Activated naive CD8-positive, alpha-beta T cell treated with anti-CD3 and anti-CD28 coated beads for 36 hours (primary cell): Measurements from ENCODE around the gene NTM. TPM values are rescaled to one million over a fixed set of nuclear protein-coding genes. Genes with fewer than 3 reads are reported as not detected.

Experiments used
- DNase-seq: peaks from one replicate; pipeline ENCODE4 v3.0.0; 2021
- H3K27ac Mint-ChIP-seq: one replicate; pipeline ENCODE4 v1.8.0; 2022; ENCODE audit warnings: mild to moderate bottlenecking, moderate library complexity, mixed read lengths
- H3K27me3 Mint-ChIP-seq: one replicate; pipeline ENCODE4 v1.8.0; 2022; ENCODE audit warnings: mild to moderate bottlenecking, mixed read lengths
- H3K36me3 Mint-ChIP-seq: one replicate; pipeline ENCODE4 v1.8.0; 2021; ENCODE audit warnings: mild to moderate bottlenecking, mixed read lengths
- H3K4me1 Mint-ChIP-seq: one replicate; pipeline ENCODE4 v1.8.0; 2021; ENCODE audit warnings: mixed read lengths
- H3K4me3 Mint-ChIP-seq: one replicate; pipeline ENCODE4 v1.8.0; 2022; ENCODE audit warnings: mild to moderate bottlenecking, moderate library complexity, mixed read lengths
- H3K9me3 Mint-ChIP-seq: one replicate; pipeline ENCODE4 v1.8.0; 2022; ENCODE audit warnings: mixed read lengths
- total RNA-seq, 2 experiments: library from RNA; stranded (reverse); gene quantifications; one replicate each; pipeline ENCODE4 v1.2.3, GENCODE V29; 2021

The NTM gene
- total RNA-seq, 2 experiments from 2014 or later, result not detected

- no peaks in the 10 kb centered on the region for H3K4me1 Mint-ChIP-seq
- no peaks in the 10 kb centered on the region for H3K9me3 Mint-ChIP-seq
- DNase-seq, result no peak
- no peak overlapping the region for H3K27ac Mint-ChIP-seq
- H3K27me3 Mint-ChIP-seq, result no peaks in the 10 kb centered on the region
- H3K4me3 Mint-ChIP-seq, result no peak overlapping the region
- no peaks in the 10 kb centered on the region for H3K36me3 Mint-ChIP-seq
These were observed 141.4 kb downstream of the NTM start for GRCh38 chr11:131511794-131512193.

GRCh38 chr11:131512228-131512627, 141.8 kb downstream of the NTM start:
- Mint-ChIP-seq H3K36me3 (no peaks in the 10 kb centered on the region), H3K27ac (no peak overlapping the region), H3K9me3 (no peaks in the 10 kb centered on the region), H3K4me1 (no peaks in the 10 kb centered on the region), H3K4me3 (no peak overlapping the region), H3K27me3 (no peaks in the 10 kb centered on the region)
- no peak for DNase-seq

- Mint-ChIP-seq H3K27ac (no peak overlapping the region), H3K4me1 (no peaks in the 10 kb centered on the region), H3K27me3 (no peaks in the 10 kb centered on the region), H3K4me3 (no peak overlapping the region), H3K36me3 (no peaks in the 10 kb centered on the region), H3K9me3 (no peaks in the 10 kb centered on the region)
- no peak for DNase-seq
These were observed 143.6 kb downstream of the NTM start for GRCh38 chr11:131514062-131514461.

GRCh38 chr11:131518305-131518838, 148.0 kb downstream of the NTM start:
- Mint-ChIP-seq H3K9me3 (peaks cover 1% of the 10 kb centered on the region), H3K36me3 (no peaks in the 10 kb centered on the region), H3K27me3 (no peaks in the 10 kb centered on the region)

GRCh38 chr11:131522851-131523250, 152.4 kb downstream of the NTM start:
- no peaks in the 10 kb centered on the region for H3K4me1 Mint-ChIP-seq
- no peak for DNase-seq
- no peak overlapping the region for H3K27ac Mint-ChIP-seq
- H3K36me3 Mint-ChIP-seq, result no peaks in the 10 kb centered on the region
- no peaks in the 10 kb centered on the region for H3K27me3 Mint-ChIP-seq
- peaks cover 1% of the 10 kb centered on the region for H3K9me3 Mint-ChIP-seq
- H3K4me3 Mint-ChIP-seq, result no peak overlapping the region

More at GRCh38 chr11:131518305-131518838, 148.0 kb downstream of the NTM start:
- Mint-ChIP-seq H3K27ac (no peak overlapping the region), H3K4me3 (no peak overlapping the region), H3K4me1 (no peaks in the 10 kb centered on the region)
- DNase-seq, result no peak

GRCh38 chr11:131530407-131530806, 160.0 kb downstream of the NTM start:
- no peaks in the 10 kb centered on the region for H3K4me1 Mint-ChIP-seq
- peaks cover 3% of the 10 kb centered on the region for H3K27me3 Mint-ChIP-seq
- H3K9me3 Mint-ChIP-seq, result no peaks in the 10 kb centered on the region
- H3K36me3 Mint-ChIP-seq, result no peaks in the 10 kb centered on the region
- H3K27ac Mint-ChIP-seq, result no peak overlapping the region
- H3K4me3 Mint-ChIP-seq, result no peak overlapping the region
- no peak for DNase-seq

- Mint-ChIP-seq H3K36me3 (no peaks in the 10 kb centered on the region), H3K27ac (no peak overlapping the region), H3K27me3 (peaks cover 3% of the 10 kb centered on the region), H3K4me3 (no peak overlapping the region), H3K4me1 (no peaks in the 10 kb centered on the region), H3K9me3 (no peaks in the 10 kb centered on the region)
- DNase-seq, result no peak
These were observed 162.7 kb downstream of the NTM start for GRCh38 chr11:131533149-131533548.

- Mint-ChIP-seq H3K27ac (no peak overlapping the region), H3K4me3 (no peak overlapping the region), H3K9me3 (no peaks in the 10 kb centered on the region), H3K36me3 (no peaks in the 10 kb centered on the region), H3K27me3 (no peaks in the 10 kb centered on the region), H3K4me1 (no peaks in the 10 kb centered on the region)
- no peak for DNase-seq
These were observed 163.6 kb downstream of the NTM start for GRCh38 chr11:131533998-131534397.

- no peaks in the 10 kb centered on the region for H3K27me3 Mint-ChIP-seq
- no peaks in the 10 kb centered on the region for H3K36me3 Mint-ChIP-seq
- H3K4me3 Mint-ChIP-seq, result no peak overlapping the region
- no peak overlapping the region for H3K27ac Mint-ChIP-seq
- DNase-seq, result no peak
- no peaks in the 10 kb centered on the region for H3K4me1 Mint-ChIP-seq
- no peaks in the 10 kb centered on the region for H3K9me3 Mint-ChIP-seq
These were observed 164.2 kb downstream of the NTM start for GRCh38 chr11:131534611-131535010.

- DNase-seq, result no peak
- Mint-ChIP-seq H3K9me3 (no peaks in the 10 kb centered on the region), H3K4me1 (no peaks in the 10 kb centered on the region), H3K36me3 (no peaks in the 10 kb centered on the region), H3K4me3 (no peak overlapping the region), H3K27me3 (no peaks in the 10 kb centered on the region), H3K27ac (no peak overlapping the region)
These were observed 165.7 kb downstream of the NTM start for GRCh38 chr11:131536159-131536558.

- H3K4me1 Mint-ChIP-seq, result no peaks in the 10 kb centered on the region
- H3K36me3 Mint-ChIP-seq, result no peaks in the 10 kb centered on the region
- H3K4me3 Mint-ChIP-seq, result no peak overlapping the region
- H3K9me3 Mint-ChIP-seq, result no peaks in the 10 kb centered on the region
- no peak overlapping the region for H3K27ac Mint-ChIP-seq
- no peak for DNase-seq
- no peaks in the 10 kb centered on the region for H3K27me3 Mint-ChIP-seq
These were observed 166.8 kb downstream of the NTM start for GRCh38 chr11:131537196-131537595.

GRCh38 chr11:131537748-131538147, 167.3 kb downstream of the NTM start:
- H3K4me3 Mint-ChIP-seq, result no peak overlapping the region
- no peaks in the 10 kb centered on the region for H3K27me3 Mint-ChIP-seq
- no peaks in the 10 kb centered on the region for H3K4me1 Mint-ChIP-seq
- no peak for DNase-seq
- H3K9me3 Mint-ChIP-seq, result no peaks in the 10 kb centered on the region
- H3K27ac Mint-ChIP-seq, result no peak overlapping the region
- H3K36me3 Mint-ChIP-seq, result no peaks in the 10 kb centered on the region

- DNase-seq, result no peak
- no peaks in the 10 kb centered on the region for H3K4me1 Mint-ChIP-seq
- H3K9me3 Mint-ChIP-seq, result no peaks in the 10 kb centered on the region
- H3K27me3 Mint-ChIP-seq, result no peaks in the 10 kb centered on the region
- no peak overlapping the region for H3K4me3 Mint-ChIP-seq
- no peak overlapping the region for H3K27ac Mint-ChIP-seq
- no peaks in the 10 kb centered on the region for H3K36me3 Mint-ChIP-seq
These were observed 167.9 kb downstream of the NTM start for GRCh38 chr11:131538322-131538721.

GRCh38 chr11:131540676-131541075, 170.3 kb downstream of the NTM start:
- no peak overlapping the region for H3K4me3 Mint-ChIP-seq

GRCh38 chr11:131543389-131544025, 173.1 kb downstream of the NTM start:
- Mint-ChIP-seq H3K27ac (no peak overlapping the region), H3K9me3 (no peaks in the 10 kb centered on the region)

More at GRCh38 chr11:131540676-131541075, 170.3 kb downstream of the NTM start:
- H3K36me3 Mint-ChIP-seq, result peaks cover 1% of the 10 kb centered on the region
- no peaks in the 10 kb centered on the region for H3K9me3 Mint-ChIP-seq
- no peaks in the 10 kb centered on the region for H3K27me3 Mint-ChIP-seq
- H3K4me1 Mint-ChIP-seq, result no peaks in the 10 kb centered on the region
- no peak for DNase-seq
- no peak overlapping the region for H3K27ac Mint-ChIP-seq

GRCh38 chr11:131544591-131544990, 174.2 kb downstream of the NTM start:
- no peak overlapping the region for H3K27ac Mint-ChIP-seq
- H3K36me3 Mint-ChIP-seq, result peaks cover 1% of the 10 kb centered on the region
- no peak for DNase-seq
- H3K4me3 Mint-ChIP-seq, result no peak overlapping the region
- H3K4me1 Mint-ChIP-seq, result no peaks in the 10 kb centered on the region
- peaks cover 11% of the 10 kb centered on the region for H3K27me3 Mint-ChIP-seq
- H3K9me3 Mint-ChIP-seq, result no peaks in the 10 kb centered on the region

More at GRCh38 chr11:131543389-131544025, 173.1 kb downstream of the NTM start:
- DNase-seq, result no peak
- peaks cover 1% of the 10 kb centered on the region for H3K36me3 Mint-ChIP-seq
- H3K4me3 Mint-ChIP-seq, result no peak overlapping the region
- H3K27me3 Mint-ChIP-seq, result peaks cover 8% of the 10 kb centered on the region
- no peaks in the 10 kb centered on the region for H3K4me1 Mint-ChIP-seq
